HG03575 (cell line): Measurements from ENCODE around the gene KLHDC3.

Source experiments
- ATAC-seq: cut with Tn5 transposase; IDR thresholded peaks from one replicate; pipeline ENCODE4 v1.9.1; 2021; ENCODE audit not compliant: unreplicated experiment, insufficient number of reproducible peaks, low FRiP score; ENCODE audit errors: extremely low read depth

KLHDC3 gene

GRCh38 chr6:43013843-43014433, at the start of gene KLHDC3, which contains the start of gene MEA1:
Gene KLHDC3 (plus strand): TSS chr6:43014249. CDS start chr6:43017193, 2,944 bp downstream.
Gene MEA1 (minus strand): TSS chr6:43013946. CDS start chr6:43013813, 133 bp downstream.
- peak; percentile 85 for ATAC-seq

GRCh38 chr6:42966571-42966970, 47.5 kb upstream of the KLHDC3 start:
- ATAC-seq: no peak

- no peak for ATAC-seq
Observed at GRCh38 chr6:42967228-42967627, 46.8 kb upstream of the KLHDC3 start.

- no peak for ATAC-seq
Observed at GRCh38 chr6:42968126-42968701, 45.8 kb upstream of the KLHDC3 start.

- ATAC-seq: no peak
Observed at GRCh38 chr6:42968783-42969182, 45.3 kb upstream of the KLHDC3 start.

GRCh38 chr6:42969431-42969830, 44.6 kb upstream of the KLHDC3 start:
- no peak for ATAC-seq

GRCh38 chr6:42969934-42970333, 44.1 kb upstream of the KLHDC3 start:
- no peak for ATAC-seq

- no peak for ATAC-seq
Observed at GRCh38 chr6:42970871-42971612, 43.0 kb upstream of the KLHDC3 start.

GRCh38 chr6:42971746-42972327, 42.2 kb upstream of the KLHDC3 start:
- ATAC-seq: no peak

GRCh38 chr6:42973926-42974325, 40.1 kb upstream of the KLHDC3 start:
- no peak for ATAC-seq

GRCh38 chr6:42974919-42975505, 39.0 kb upstream of the KLHDC3 start:
- no peak for ATAC-seq

- no peak for ATAC-seq
Observed at GRCh38 chr6:42978487-42978838, 35.6 kb upstream of the KLHDC3 start.

GRCh38 chr6:42978839-42979522, 35.1 kb upstream of the KLHDC3 start, which contains the start of gene PEX6:
Gene PEX6 (minus strand): TSS chr6:42979181. CDS start chr6:42979150, 31 bp downstream.
- ATAC-seq: peak; percentile 67

GRCh38 chr6:42979523-42980177, 34.4 kb upstream of the KLHDC3 start:
- peak; percentile 2 for ATAC-seq

GRCh38 chr6:42981836-42982235, 32.2 kb upstream of the KLHDC3 start:
- ATAC-seq: no peak

GRCh38 chr6:42984001-42984923, 29.8 kb upstream of the KLHDC3 start, which contains the start of gene PPP2R5D:
Gene PPP2R5D (plus strand): TSS chr6:42984570. CDS start chr6:42984678, 108 bp downstream.
- ATAC-seq: peak; percentile 56

GRCh38 chr6:42984924-42985475, 29.0 kb upstream of the KLHDC3 start:
- no peak for ATAC-seq
